Endothelial cell of umbilical vein (primary cell): ENCODE results near the gene PLA2G4F.

Experiments used
- EZH2 ChIP-seq: IDR thresholded peaks from 2 replicates; pipeline ENCODE4 v1.6.1; 2012; ENCODE audit warnings: borderline replicate concordance, low read depth, mild to moderate bottlenecking, moderate library complexity, low read length, inconsistent platforms; ENCODE audit not compliant: severe bottlenecking
- FOS ChIP-seq: IDR thresholded peaks from 2 replicates; pipeline ENCODE4 v1.6.1; 2011; ENCODE audit warnings: mild to moderate bottlenecking, low read length, moderate library complexity, borderline replicate concordance; ENCODE audit not compliant: insufficient read depth
- GATA2 ChIP-seq: IDR thresholded peaks from 2 replicates; pipeline ENCODE4 v1.7.0; 2011; ENCODE audit warnings: low read depth, mild to moderate bottlenecking, moderate library complexity, mixed read lengths, low read length; ENCODE audit not compliant: insufficient read length, insufficient read depth
- JUN ChIP-seq: IDR thresholded peaks from 2 replicates; pipeline ENCODE4 v1.6.1; 2011; ENCODE audit warnings: borderline replicate concordance, low read depth; ENCODE audit not compliant: insufficient read length, insufficient read depth
- MYC ChIP-seq: IDR thresholded peaks from one replicate; pipeline ENCODE4 v1.6.1; 2011; ENCODE audit warnings: mild to moderate bottlenecking, low read depth, low read length
- POLR2A ChIP-seq: IDR thresholded peaks from 2 replicates; pipeline ENCODE4 v1.6.1; 2012; ENCODE audit warnings: low read depth, mild to moderate bottlenecking, control low read depth, low read length
- POLR2AphosphoS5 ChIP-seq: IDR thresholded peaks from 2 replicates; pipeline ENCODE4 v1.6.1; 2012; ENCODE audit warnings: low read depth, mild to moderate bottlenecking, control low read depth, low read length, moderate library complexity; ENCODE audit not compliant: insufficient read depth
- TF ChIP-seq, protein P1 (sequence below): IDR thresholded peaks from 2 replicates; pipeline ENCODE4 v1.6.1; 2011; ENCODE audit not compliant: insufficient read depth, insufficient read length
- TF ChIP-seq, protein P2 (sequence below), 2 donors: IDR thresholded peaks; 1 replicate in 1 of 2; 2 replicates in 1 of 2; pipeline ENCODE4 v1.5.1; 2011; ENCODE audit warnings: low read length in 2 of 2, mild to moderate bottlenecking in 2 of 2, moderate library complexity in 2 of 2, control low read depth in 1 of 2, inconsistent platforms in 1 of 2, low read depth in 1 of 2; ENCODE audit not compliant: insufficient read depth in 1 of 2; ENCODE audit errors: extremely low read depth in 1 of 2

DNA sequence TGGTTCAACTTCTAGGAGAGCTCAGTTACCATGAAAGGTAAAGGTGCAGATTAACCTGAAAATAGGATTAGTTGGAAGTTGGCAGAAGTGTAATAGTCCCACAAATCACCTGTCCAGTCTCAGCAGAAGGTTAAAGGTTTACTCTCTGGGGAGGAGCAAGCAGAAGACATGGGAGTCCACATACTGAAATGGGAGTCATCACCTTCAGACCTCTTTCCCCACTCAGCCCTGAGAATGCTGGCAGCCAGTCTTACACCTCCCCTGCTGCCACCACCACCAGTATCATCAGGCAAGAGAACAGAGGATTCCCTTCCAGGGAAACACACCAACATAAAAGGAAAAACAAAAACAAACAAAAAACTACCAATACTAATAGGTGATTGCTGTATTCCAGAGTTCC lies 48.2 kb downstream of the PLA2G4F start:
- TF ChIP-seq, protein P1, sequence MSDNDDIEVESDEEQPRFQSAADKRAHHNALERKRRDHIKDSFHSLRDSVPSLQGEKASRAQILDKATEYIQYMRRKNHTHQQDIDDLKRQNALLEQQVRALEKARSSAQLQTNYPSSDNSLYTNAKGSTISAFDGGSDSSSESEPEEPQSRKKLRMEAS: no peak
- TF ChIP-seq, protein P2, sequence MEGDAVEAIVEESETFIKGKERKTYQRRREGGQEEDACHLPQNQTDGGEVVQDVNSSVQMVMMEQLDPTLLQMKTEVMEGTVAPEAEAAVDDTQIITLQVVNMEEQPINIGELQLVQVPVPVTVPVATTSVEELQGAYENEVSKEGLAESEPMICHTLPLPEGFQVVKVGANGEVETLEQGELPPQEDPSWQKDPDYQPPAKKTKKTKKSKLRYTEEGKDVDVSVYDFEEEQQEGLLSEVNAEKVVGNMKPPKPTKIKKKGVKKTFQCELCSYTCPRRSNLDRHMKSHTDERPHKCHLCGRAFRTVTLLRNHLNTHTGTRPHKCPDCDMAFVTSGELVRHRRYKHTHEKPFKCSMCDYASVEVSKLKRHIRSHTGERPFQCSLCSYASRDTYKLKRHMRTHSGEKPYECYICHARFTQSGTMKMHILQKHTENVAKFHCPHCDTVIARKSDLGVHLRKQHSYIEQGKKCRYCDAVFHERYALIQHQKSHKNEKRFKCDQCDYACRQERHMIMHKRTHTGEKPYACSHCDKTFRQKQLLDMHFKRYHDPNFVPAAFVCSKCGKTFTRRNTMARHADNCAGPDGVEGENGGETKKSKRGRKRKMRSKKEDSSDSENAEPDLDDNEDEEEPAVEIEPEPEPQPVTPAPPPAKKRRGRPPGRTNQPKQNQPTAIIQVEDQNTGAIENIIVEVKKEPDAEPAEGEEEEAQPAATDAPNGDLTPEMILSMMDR (IDR thresholded peaks at IDR 0.05; ENCODE audit: extremely low read depth in 1 of 2, insufficient read depth in 1 of 2, low read depth in 1 of 2, low read length in 2 of 2): no peak
- TF ChIP-seq POLR2AphosphoS5 (no peak), MYC (no peak), FOS (no peak), POLR2A (no peak), EZH2 (no peak), JUN (no peak), GATA2 (no peak)
